ENCODE data around the gene HPS6. TPM values are rescaled to one million over a fixed set of nuclear protein-coding genes. Genes with fewer than 3 reads are reported as not detected.
A peak's percentile ranks its signal among the peaks of the same experiment; 100 is the strongest.

The HPS6 gene
- total RNA-seq, 2 donors from 2014 or later, result 11.2 to 15.6 TPM

GRCh38 chr10:102067091-102067916 lies 2.2 kb downstream of the HPS6 start:
- H3K27ac ChIP-seq, result no peak overlapping the region
- no peak for DNase-seq (ENCODE audit: low spot score)
- H3K9me3 ChIP-seq, result no peaks in the 10 kb centered on the region
- H3K4me1 ChIP-seq, result peaks cover 0 to 35% of the 10 kb centered on the region in 2 donors
- no peak overlapping the region for H3K4me3 ChIP-seq
- H3K36me3 ChIP-seq, result peaks cover 3% of the 10 kb centered on the region
- no peaks in the 10 kb centered on the region for H3K27me3 ChIP-seq
- TF ChIP-seq, protein P1, sequence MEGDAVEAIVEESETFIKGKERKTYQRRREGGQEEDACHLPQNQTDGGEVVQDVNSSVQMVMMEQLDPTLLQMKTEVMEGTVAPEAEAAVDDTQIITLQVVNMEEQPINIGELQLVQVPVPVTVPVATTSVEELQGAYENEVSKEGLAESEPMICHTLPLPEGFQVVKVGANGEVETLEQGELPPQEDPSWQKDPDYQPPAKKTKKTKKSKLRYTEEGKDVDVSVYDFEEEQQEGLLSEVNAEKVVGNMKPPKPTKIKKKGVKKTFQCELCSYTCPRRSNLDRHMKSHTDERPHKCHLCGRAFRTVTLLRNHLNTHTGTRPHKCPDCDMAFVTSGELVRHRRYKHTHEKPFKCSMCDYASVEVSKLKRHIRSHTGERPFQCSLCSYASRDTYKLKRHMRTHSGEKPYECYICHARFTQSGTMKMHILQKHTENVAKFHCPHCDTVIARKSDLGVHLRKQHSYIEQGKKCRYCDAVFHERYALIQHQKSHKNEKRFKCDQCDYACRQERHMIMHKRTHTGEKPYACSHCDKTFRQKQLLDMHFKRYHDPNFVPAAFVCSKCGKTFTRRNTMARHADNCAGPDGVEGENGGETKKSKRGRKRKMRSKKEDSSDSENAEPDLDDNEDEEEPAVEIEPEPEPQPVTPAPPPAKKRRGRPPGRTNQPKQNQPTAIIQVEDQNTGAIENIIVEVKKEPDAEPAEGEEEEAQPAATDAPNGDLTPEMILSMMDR (IDR thresholded peaks at IDR 0.05), result no peak

GRCh38 chr10:102068216-102068615 lies 3.1 kb downstream of the HPS6 start:
- TF ChIP-seq, protein P1 (IDR thresholded peaks at IDR 0.05), result no peak
- Histone ChIP-seq H3K4me3 (no peak overlapping the region), H3K4me1 (peaks cover 0 to 40% of the 10 kb centered on the region in 2 donors), H3K27ac (no peak overlapping the region), H3K9me3 (no peaks in the 10 kb centered on the region), H3K27me3 (no peaks in the 10 kb centered on the region), H3K36me3 (peaks cover 3% of the 10 kb centered on the region)
- no peak for DNase-seq (ENCODE audit: low spot score)

DNA sequence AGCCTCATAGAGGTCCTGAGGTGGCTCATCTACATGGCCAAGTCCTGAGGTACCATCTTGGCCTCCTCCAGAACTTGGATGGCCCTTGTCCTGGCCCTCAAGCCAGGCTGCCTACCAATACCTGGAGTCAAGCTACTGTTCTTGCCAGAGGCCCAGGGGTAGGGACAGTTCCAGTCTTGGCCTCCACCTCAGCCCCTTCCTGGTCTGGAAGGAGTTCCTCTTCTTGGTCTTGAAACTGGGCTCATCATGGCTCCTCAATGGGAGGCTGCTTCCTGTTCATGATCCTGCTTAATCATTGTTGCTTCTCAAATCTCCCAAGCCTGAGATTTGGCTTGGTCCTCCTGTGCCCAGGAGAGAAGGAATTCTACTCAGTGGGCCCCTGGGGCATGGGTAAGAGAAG lies 3.9 kb downstream of the HPS6 start:
- TF ChIP-seq, protein P1 (IDR thresholded peaks at IDR 0.05), result no peak
- peaks cover 0 to 40% of the 10 kb centered on the region in 2 donors for H3K4me1 ChIP-seq
- no peak overlapping the region for H3K4me3 ChIP-seq
- no peak for DNase-seq (ENCODE audit: low spot score)
- no peaks in the 10 kb centered on the region for H3K27me3 ChIP-seq
- no peak overlapping the region for H3K27ac ChIP-seq
- peaks cover 3% of the 10 kb centered on the region for H3K36me3 ChIP-seq
- no peaks in the 10 kb centered on the region for H3K9me3 ChIP-seq

GRCh38 chr10:102072673-102073527 lies 7.8 kb downstream of the HPS6 start:
- Histone ChIP-seq H3K9me3 (no peaks in the 10 kb centered on the region), H3K4me1 (peaks cover 0 to 19% of the 10 kb centered on the region in 2 donors), H3K27ac (no peak overlapping the region), H3K4me3 (no peak overlapping the region), H3K27me3 (no peaks in the 10 kb centered on the region), H3K36me3 (no peaks in the 10 kb centered on the region)
- TF ChIP-seq, protein P1 (IDR thresholded peaks at IDR 0.05), result peak; percentile 83 to 90
- DNase-seq (ENCODE audit: low spot score), result peak; percentile 90

DNA sequence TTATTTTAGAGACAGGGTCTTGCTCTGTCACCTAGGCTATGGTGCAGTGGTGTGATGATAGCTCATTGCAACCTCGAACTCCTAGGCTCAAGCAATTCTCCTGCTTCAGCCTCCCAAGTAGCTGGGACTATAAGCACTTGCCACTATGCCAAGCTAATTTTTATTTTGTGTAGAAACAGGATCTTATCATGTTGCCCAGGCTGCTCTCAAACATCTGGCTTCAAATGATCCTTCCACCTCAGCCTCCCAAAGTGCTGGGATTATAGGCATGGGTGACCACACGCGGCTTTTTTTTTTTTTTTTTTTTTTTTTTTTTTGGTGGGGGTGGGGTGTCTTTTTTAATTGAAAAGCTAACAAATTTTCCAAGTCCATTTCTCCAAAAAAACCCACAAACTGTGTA lies 18.4 kb downstream of the HPS6 start:
- no peaks in the 10 kb centered on the region for H3K27me3 ChIP-seq

More for the DNA sequence above, 18.4 kb downstream of the HPS6 start:
- no peaks in the 10 kb centered on the region for H3K36me3 ChIP-seq
- H3K27ac ChIP-seq, result no peak overlapping the region
- no peak for DNase-seq (ENCODE audit: low spot score)
- no peaks in the 10 kb centered on the region for H3K9me3 ChIP-seq
- H3K4me3 ChIP-seq, result no peak overlapping the region
- H3K4me1 ChIP-seq, result no peaks in the 10 kb centered on the region
- TF ChIP-seq, protein P1 (IDR thresholded peaks at IDR 0.05), result no peak

Data from right atrium auricular region (tissue), 2 donors.